CD4-positive, alpha-beta T cell treated with Interleukin-2 at 100 ng/mL for 4 hours (primary cell): ENCODE results near the gene NR2F1-AS1.

Experiments
- DNase-seq: peaks from one replicate; pipeline ENCODE4 v3.0.0-alpha.2; 2020; ENCODE audit warnings: low spot score

Gene NR2F1-AS1

GRCh38 chr5:93385655-93386054, 195.4 kb downstream of the NR2F1-AS1 start:
- no peak for DNase-seq

- DNase-seq: no peak
Observed at GRCh38 chr5:93384995-93385394, 196.0 kb downstream of the NR2F1-AS1 start.

GRCh38 chr5:93384026-93384425, 197.0 kb downstream of the NR2F1-AS1 start:
- no peak for DNase-seq

GRCh38 chr5:93382188-93382825, 198.7 kb downstream of the NR2F1-AS1 start:
- DNase-seq: no peak

DNA sequence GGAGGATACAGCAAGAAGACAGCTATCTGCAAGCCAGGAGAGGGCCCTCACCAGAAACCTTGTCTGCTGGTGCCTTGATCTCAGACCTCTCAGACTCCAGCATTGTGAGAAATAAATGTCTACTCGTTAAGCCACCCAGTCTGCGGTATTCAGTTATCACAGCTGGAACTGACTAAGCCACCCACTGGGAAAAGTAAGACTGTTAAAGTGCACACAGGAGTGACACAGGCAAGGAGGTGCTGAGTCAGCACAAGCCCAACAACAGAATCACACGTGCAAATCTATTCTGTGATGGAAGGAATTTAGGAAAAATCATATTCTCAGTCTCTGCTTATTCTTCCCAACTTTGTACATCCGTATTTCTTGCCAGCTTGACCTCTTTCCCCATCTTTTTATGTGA, 200.0 kb downstream of the NR2F1-AS1 start:
- DNase-seq: no peak

GRCh38 chr5:93378073-93378472, 202.9 kb downstream of the NR2F1-AS1 start:
- no peak for DNase-seq

DNA sequence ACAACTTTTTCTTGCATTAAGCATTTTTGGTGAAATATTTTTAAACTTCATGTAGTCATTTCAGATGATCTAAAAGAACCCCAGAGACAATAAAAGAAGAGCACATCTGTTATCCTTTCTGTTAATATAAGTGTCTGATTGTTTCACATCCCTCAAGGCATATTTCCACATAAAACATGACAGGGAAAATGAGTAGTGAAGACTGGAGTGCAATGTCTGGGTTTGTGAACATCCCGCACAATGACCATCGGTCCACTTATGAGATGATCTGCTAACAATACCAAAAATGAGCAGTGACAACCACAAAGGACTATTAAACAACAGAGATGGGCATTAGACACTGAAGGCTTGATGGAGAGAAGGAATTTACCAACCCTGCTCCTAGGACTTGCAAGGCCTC, 209.1 kb downstream of the NR2F1-AS1 start:
- DNase-seq: no peak

DNA sequence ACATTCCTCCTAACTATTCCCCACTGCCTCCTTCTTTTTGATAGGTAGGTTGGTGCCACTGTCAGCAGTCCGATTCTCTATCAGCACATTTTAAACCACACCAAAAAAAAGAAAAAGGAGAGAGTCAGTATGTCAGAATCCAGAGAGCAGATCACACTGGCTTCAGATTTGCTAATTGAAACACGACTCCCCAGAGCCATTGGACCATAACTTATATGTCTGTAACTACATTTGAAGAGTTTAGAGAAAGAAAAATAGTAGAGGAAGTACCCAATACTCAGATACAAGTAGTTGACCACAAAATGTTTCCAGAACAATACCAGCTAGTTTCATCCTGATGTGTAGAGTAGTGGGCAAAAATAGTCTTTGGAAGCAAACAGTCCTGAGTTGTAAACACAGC, 216.6 kb downstream of the NR2F1-AS1 start:
- no peak for DNase-seq

DNA sequence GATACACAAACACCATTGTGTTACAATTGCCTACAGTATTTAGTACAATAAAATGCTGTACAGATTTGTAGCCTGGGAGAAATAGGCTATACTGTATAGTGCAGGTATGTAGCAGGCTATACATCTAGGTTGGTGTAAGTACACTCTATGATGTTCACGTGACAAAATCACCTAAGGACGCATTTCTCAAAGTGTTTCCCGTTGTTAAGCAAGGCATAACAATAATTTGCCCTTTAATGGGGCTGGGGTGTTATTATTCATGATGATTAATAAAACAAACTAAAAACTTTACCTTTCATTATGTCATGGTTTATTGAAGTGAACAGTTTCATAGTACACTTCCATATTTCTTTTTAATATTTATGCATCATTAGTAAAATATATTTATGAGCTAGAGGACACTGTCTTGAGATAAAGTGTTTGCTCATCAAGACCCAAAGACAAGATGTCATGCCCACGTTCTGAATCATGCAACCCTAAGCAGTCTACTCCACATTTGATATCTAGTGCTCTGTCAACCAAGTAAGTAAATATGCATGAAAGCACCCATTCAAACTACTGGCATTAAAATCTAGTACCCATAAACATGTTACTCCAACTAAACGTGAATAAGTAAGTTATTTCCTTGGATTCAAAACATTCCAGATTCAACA, 220.5 kb downstream of the NR2F1-AS1 start:
- DNase-seq: no peak

DNA sequence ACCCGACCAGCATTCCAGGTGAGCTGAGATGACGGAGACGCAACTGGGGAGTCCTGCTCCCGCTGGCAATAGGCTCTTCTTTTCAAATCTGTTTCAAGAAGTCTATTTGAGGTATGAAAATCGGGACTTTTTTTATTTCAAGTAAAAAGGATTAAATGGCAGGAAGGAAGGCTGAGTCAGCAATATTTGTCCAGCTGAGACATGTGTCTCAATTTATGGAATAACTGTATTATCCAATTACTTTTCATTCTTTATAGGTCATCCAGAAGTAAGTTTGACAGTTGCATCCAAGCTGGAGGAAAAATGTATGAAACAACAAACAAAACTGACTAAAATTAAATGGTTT, 221.1 kb downstream of the NR2F1-AS1 start:
- DNase-seq: no peak
